Left lung (tissue), 10 donors: Measurements from ENCODE around the gene RAPGEF2. TPM values are rescaled to one million over a fixed set of nuclear protein-coding genes. Genes with fewer than 3 reads are reported as not detected.

ENCODE experiments used
- ATAC-seq: fragments of 200-7000 bp; cut with Tn5 transposase; one replicate; pipeline ENCODE4 v1.9.1; 2020; ENCODE audit warnings: moderate library complexity
- DNase-seq, 4 donors: peaks; one replicate each; pipeline ENCODE4 v3.0.0-alpha.2; 2013 to 2020
- H3K27ac ChIP-seq, 2 donors: fragments of 200-600 bp; sonication (generic) in 1 of 2; one replicate each; pipeline versions ENCODE4 v1.5.0 to v1.8.0; 2020 to 2021
- H3K27me3 ChIP-seq, 2 donors: fragments of 200-600 bp; sonication (generic) in 1 of 2; one replicate each; pipeline versions ENCODE4 v1.5.0 to v1.8.0; 2020 to 2021
- H3K36me3 ChIP-seq, 2 donors: fragments of 200-600 bp; sonication (generic) in 1 of 2; one replicate each; pipeline versions ENCODE4 v1.5.0 to v1.8.0; 2020 to 2021
- H3K4me1 ChIP-seq, 2 donors: fragments of 200-600 bp; one replicate each; pipeline ENCODE4 v1.8.0; 2021
- H3K4me3 ChIP-seq, 2 donors: fragments of 200-600 bp; sonication (generic) in 1 of 2; one replicate each; pipeline versions ENCODE4 v1.5.0 to v1.8.0; 2020 to 2021; ENCODE audit warnings: mild to moderate bottlenecking in 1 of 2
- H3K9me3 ChIP-seq, 2 donors: fragments of 200-600 bp; sonication (generic) in 1 of 2; one replicate each; pipeline versions ENCODE4 v1.5.0 to v1.8.0; 2020 to 2021
- intact Hi-C, 2 donors: fragments of 100-400 bp; cut with DNase I; formaldehyde crosslinking; loops; one replicate each; pipeline versions ENCODE4 v1.11.2 to v1.14.2; 2022
- polyA plus RNA-seq, 6 donors: library from polyadenylated mRNA; unstranded; fragments of 120-200 nt; gene quantifications; one replicate each; pipeline ENCODE4 v1.2.1, GENCODE V29; 2013; ENCODE audit not compliant: insufficient read length in 6 of 6
- total RNA-seq, 2 donors: library from RNA; stranded (reverse); fragmentation: NEBNext Ultra II Directional; extraction: Animal tissue kit (Norgen Biotek cat#: 25700); gene quantifications; one replicate each; pipeline ENCODE4 v1.2.1, GENCODE V29; 2021
- TF ChIP-seq, protein P1 (sequence below), 2 donors: fragments of 200-600 bp; sonication (generic) in 1 of 2; IDR thresholded peaks; one replicate each; pipeline versions ENCODE4 v1.5.0 to v1.8.0; 2021; ENCODE audit warnings: antibody characterized with exemption in 2 of 2
- donor health status: DM: no; HTN: yes; CAD: no.
- donor health status: DM: no; HTN: no; CAD: no.

RAPGEF2 gene
- total and polyA plus RNA-seq, 8 donors, result 39.9 to 52.0 (median 45.4) TPM

GRCh38 chr4:159293811-159294515, 191.1 kb downstream of the RAPGEF2 start:
- Histone ChIP-seq H3K4me3 (no peak overlapping the region), H3K27me3 (no peaks in the 10 kb centered on the region), H3K36me3 (no peaks in the 10 kb centered on the region), H3K4me1 (peaks cover 0 to 15% of the 10 kb centered on the region in 2 donors), H3K27ac (no peak overlapping the region), H3K9me3 (no peaks in the 10 kb centered on the region)
- ATAC-seq (no peak), DNase-seq (no peak)
- TF ChIP-seq, protein P1, sequence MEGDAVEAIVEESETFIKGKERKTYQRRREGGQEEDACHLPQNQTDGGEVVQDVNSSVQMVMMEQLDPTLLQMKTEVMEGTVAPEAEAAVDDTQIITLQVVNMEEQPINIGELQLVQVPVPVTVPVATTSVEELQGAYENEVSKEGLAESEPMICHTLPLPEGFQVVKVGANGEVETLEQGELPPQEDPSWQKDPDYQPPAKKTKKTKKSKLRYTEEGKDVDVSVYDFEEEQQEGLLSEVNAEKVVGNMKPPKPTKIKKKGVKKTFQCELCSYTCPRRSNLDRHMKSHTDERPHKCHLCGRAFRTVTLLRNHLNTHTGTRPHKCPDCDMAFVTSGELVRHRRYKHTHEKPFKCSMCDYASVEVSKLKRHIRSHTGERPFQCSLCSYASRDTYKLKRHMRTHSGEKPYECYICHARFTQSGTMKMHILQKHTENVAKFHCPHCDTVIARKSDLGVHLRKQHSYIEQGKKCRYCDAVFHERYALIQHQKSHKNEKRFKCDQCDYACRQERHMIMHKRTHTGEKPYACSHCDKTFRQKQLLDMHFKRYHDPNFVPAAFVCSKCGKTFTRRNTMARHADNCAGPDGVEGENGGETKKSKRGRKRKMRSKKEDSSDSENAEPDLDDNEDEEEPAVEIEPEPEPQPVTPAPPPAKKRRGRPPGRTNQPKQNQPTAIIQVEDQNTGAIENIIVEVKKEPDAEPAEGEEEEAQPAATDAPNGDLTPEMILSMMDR (IDR thresholded peaks at IDR 0.05), result no peak
- intact Hi-C loops, result no loop called here

DNA sequence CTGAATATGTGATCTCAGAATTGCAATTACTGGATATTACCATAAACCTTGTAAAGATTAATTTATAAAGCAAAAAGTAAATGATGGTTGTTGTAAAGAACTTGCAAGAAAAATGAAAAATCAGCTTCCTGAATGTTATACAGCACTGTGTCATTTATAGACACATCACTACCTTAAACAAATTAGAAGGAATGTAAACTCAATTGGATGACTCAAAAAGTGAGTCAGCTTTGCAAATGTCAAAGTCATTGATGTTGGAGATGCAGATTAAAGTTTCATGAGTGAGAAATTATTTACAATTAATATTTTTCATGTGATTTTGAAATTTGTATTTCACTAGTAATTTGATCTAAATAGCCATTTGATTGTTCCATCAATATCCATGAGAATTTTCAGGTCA, 193.2 kb downstream of the RAPGEF2 start:
- Histone ChIP-seq H3K4me1 (peaks cover 0 to 8% of the 10 kb centered on the region in 2 donors), H3K4me3 (no peak overlapping the region), H3K36me3 (no peaks in the 10 kb centered on the region), H3K27ac (no peak overlapping the region), H3K9me3 (no peaks in the 10 kb centered on the region), H3K27me3 (no peaks in the 10 kb centered on the region)
- intact Hi-C loops, result no loop called here
- peak; percentile 50 for ATAC-seq
- DNase-seq, result no peak
- TF ChIP-seq, protein P1 (IDR thresholded peaks at IDR 0.05), result no peak

- H3K36me3 ChIP-seq, result no peaks in the 10 kb centered on the region
- ATAC-seq (no peak), DNase-seq (no peak)
- no peak overlapping the region for H3K4me3 ChIP-seq
- TF ChIP-seq, protein P1 (IDR thresholded peaks at IDR 0.05), result no peak
- peaks cover 0 to 8% of the 10 kb centered on the region in 2 donors for H3K4me1 ChIP-seq
- H3K27ac ChIP-seq, result no peak overlapping the region
- H3K27me3 ChIP-seq, result no peaks in the 10 kb centered on the region
- H3K9me3 ChIP-seq, result no peaks in the 10 kb centered on the region
- intact Hi-C loops, result no loop called here
Measured at GRCh38 chr4:159297091-159297490, 194.2 kb downstream of the RAPGEF2 start.

GRCh38 chr4:159298502-159298901, 195.6 kb downstream of the RAPGEF2 start:
- Histone ChIP-seq H3K36me3 (no peaks in the 10 kb centered on the region), H3K27ac (no peak overlapping the region), H3K4me3 (no peak overlapping the region), H3K9me3 (no peaks in the 10 kb centered on the region), H3K27me3 (no peaks in the 10 kb centered on the region), H3K4me1 (peaks cover 0 to 8% of the 10 kb centered on the region in 2 donors)
- TF ChIP-seq, protein P1 (IDR thresholded peaks at IDR 0.05), result no peak
- ATAC-seq (peak; percentile 35), DNase-seq (no peak)
- intact Hi-C loops, result no loop called here

GRCh38 chr4:159303435-159303834, 200.6 kb downstream of the RAPGEF2 start:
- DNase-seq (no peak), ATAC-seq (no peak)
- no peak overlapping the region for H3K27ac ChIP-seq
- H3K36me3 ChIP-seq, result no peaks in the 10 kb centered on the region
- no peak overlapping the region for H3K4me3 ChIP-seq
- intact Hi-C loops, result no loop called here
- no peaks in the 10 kb centered on the region for H3K4me1 ChIP-seq
- TF ChIP-seq, protein P1 (IDR thresholded peaks at IDR 0.05), result no peak
- H3K27me3 ChIP-seq, result no peaks in the 10 kb centered on the region
- H3K9me3 ChIP-seq, result peaks cover 0 to 2% of the 10 kb centered on the region in 2 donors
